Activated CD8-positive, alpha-beta memory T cell treated with anti-CD3 and anti-CD28 coated beads for 1 hour (primary cell): ENCODE results near the gene SMURF2.

ENCODE experiments used
- DNase-seq, 2 donors: peaks; one replicate each; pipeline ENCODE4 v3.0.0-alpha.2; 2020; ENCODE audit warnings: low read depth in 1 of 2; ENCODE audit errors: extremely low read depth in 1 of 2

SMURF2 gene

DNA sequence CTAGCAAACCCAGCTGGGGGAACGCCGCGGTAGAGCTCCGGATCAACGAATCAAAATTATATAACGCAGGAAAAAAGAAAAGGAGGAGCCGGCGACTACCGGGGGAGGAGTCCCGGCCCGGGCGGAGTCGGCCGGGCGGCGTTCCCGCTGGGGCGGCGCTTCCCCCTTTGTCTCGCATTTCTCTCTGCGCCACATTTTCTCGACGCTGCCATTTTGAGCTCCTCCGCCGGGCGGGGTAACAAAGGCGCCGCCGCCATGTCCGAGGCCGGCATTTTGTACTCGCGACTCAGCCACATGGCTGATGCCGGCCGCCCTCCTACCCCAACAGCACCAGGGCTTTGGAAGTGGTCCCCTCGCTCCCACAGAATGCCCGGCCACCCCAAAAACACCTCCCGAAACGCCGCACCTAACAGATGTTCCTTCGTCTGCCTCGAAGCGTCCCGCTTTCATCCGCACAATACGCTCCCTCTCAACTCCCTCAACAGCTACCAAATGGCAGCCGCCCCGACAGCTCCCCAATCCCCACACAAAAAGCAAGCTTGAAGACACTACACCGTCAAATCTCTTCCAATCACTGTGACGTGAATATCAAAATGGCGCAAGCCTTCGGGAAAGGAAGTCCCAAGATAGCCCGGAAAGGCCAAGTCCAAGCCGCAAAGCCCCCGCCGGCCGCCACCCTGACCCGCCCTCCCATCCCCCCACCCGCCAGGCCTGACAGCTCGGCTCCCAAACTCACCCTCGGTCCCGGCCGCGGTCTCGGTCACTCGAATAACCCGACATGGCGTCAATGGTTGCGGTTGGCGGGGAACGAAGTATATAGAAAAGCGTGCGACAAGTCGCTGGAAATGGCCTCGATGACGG, 156.5 kb downstream of the SMURF2 start:
- DNase-seq = peak in 1 of 2 donors; percentile 73

DNA sequence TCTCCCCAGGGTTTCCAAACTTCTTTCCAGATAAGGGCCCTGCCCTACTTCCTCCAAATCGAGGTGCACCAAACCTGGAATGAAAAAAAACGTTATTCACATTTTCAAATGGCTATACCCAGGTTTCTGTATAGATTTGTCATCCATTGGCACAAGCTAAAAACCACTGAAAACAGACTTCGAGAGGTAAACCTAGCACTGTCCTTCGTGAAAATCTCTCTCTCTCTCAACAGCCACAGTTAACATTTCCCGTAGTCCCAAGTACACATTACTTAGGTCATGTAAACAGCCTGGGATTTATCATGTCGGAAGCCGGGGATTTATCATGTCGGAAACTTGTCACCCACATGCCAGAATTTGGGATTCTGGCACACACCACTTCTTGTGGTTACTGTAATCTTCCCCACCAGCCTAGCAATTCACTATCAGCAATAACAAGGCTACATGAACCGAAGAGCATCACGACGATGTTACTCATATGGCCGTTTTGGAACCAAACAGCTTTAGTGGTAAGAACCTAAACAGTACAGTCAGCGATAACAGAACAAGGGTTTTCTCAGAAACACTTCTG, 157.3 kb downstream of the SMURF2 start:
- no peak for DNase-seq

- no peak for DNase-seq
Observed at GRCh38 chr17:64503821-64504768, 158.0 kb downstream of the SMURF2 start.

DNA sequence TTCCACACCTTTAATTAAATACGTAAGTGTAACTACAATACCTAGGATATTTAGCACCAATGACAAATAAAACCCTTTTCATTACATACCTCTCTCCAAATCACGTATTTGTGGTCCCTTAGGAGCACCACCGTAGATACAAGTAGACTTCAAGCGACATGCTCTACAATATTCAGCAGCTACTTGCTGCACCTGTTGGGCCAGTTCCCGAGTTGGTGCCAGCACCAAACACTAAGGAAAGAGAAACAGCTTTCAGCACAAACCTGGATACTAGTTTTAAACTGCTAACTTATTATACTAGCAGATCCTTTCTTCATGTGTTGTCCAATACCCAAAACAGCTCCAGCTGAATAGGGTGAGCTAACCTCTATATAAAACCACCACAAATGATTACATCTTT, 158.8 kb downstream of the SMURF2 start:
- DNase-seq = no peak

DNA sequence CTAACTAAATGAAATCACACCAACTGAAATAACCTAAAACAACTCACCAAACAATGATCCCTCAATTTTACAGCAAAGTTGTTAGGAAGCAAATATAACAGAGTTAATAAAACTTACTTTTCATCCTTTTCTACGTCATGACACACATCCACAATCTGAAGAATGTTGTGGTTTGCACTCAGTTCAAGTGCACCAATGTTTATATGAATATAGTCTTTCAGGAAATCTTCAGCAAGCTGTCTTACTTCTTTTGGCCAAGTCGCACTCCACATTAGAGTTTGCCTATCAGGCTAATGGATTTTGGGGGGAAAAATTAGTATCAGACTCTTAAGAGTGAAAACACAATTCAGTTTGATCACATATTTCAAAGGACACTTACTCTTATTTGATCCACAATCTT, 159.3 kb downstream of the SMURF2 start:
- no peak for DNase-seq

DNA sequence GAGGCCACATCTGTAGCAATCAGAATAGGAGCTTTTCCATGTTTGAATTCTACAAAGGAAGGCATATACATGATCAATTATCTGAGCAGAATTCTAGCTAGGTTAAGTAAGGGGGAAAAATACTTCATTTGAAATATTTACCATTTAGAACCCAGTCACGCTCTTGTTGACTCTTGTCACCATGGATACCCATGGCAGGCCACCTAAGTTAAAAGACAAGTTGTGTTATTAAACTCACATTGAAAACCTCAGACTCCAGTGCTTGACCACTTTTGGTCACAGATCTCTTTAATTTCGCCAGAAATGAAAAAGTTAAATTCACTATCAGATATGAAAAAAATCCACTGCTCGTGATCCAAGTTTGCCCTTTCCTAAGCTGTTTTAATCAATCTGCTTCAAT, 160.1 kb downstream of the SMURF2 start:
- no peak for DNase-seq

GRCh38 chr17:64500862-64501765, 161.0 kb downstream of the SMURF2 start:
- DNase-seq = no peak

DNA sequence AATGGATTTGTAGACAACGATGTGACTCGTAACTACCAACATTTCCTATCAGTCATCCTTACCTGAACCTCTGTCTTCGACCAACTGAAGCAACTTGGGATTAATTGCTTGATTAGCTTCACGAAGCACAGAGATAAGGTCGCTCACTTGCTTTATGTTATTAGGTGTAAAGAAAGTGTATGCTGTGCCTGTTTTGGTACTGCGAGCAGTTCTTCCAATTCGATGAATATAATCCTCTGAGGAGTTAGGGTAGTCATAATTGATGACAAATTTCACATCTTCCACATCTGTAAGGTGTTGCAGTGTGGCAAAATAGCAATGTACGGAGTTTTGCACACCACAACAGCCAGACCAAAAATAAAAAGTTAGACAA, 161.6 kb downstream of the SMURF2 start:
- no peak for DNase-seq

DNA sequence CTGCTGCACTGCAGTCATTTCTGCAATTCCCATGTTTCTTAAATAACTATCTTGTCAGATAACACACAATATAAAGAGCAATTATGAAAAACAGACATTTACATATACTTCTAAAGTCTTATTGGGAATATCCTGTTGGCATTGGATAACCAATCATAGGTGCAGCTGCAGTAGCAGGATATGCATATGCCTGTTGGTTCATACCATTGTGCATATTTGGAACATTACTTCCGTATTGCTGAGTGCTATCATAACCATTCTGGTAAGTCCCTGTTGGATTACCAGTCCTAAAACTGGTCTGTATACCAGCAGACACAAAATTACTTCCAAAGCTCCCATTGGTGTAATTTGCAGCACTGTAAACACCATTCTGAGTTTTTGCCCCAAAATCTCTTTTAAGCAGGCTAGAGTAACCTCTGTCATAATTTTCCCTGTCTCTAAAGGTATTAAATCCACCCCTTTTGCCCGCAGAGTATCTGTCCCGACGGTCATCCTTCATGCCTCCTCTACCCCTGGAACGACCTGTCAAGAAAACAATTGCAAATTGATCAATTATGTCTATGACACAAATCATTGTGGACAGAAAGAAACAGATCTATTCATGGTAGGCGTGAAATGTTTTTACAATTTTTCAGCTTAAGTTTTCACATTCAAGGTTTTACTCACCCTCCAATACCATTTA, 162.2 kb downstream of the SMURF2 start:
- no peak for DNase-seq

DNA sequence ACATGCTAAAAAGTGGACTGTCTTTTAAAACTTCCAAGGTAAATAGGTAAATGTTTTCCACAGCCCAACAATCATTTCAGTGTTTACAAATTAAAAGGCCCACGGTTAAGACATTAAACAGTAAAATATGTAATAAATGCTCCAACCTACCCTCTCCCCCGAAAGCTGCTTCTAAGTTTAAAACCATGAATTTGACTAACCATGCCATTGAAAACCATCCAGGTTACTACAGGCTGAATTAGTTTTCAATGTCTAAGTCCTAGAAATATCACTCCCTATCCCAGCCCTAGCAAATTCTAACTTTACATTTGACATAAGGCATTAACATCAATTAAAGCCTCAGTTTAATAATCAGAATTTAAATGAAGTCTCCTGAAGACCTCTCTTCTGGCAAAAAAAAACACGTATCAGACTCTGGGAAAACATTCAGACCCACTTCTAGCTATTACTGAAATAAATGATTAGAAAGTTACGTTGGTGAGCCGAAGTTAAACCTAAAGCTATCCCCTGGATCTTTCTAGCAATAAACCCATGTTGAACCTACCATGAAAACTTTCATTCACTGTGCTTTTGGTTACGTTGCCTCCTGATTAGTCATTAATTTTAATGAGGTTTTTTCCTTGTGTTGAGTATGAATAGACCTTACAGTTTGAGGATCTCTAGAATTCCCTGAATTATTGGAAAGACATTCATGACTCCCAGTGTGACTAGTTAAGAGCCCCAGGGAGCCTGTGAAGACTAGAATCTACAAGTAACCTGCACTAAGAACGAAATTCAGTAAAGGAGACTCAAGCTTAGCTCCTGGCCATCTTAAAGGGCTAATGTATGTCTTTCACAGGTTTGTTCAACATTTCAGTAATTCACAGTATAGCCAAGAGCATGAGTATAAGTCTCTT, 163.6 kb downstream of the SMURF2 start:
- DNase-seq = no peak

DNA sequence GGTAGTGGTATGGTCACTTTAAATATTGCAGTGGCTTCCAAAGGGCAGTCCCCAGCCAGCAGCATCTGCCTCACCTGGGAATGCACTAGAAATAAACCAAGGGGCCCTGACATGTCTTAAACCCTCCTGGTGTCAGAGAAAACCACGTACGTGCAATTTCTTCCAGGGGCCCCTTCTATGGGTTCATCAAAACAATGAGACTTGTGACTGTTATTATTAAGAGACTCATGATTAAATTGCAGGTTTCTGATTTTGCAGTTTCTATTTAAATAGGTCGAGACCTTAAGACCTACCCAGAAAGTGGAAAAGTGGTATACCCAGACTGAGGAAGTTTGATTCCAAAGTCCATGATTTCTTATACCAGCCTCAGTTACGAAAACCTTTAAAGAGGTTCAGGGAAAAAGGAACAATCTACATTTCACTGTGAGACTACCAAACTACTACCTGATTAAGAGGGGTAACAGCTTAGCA, 164.5 kb downstream of the SMURF2 start:
- no peak for DNase-seq

DNA sequence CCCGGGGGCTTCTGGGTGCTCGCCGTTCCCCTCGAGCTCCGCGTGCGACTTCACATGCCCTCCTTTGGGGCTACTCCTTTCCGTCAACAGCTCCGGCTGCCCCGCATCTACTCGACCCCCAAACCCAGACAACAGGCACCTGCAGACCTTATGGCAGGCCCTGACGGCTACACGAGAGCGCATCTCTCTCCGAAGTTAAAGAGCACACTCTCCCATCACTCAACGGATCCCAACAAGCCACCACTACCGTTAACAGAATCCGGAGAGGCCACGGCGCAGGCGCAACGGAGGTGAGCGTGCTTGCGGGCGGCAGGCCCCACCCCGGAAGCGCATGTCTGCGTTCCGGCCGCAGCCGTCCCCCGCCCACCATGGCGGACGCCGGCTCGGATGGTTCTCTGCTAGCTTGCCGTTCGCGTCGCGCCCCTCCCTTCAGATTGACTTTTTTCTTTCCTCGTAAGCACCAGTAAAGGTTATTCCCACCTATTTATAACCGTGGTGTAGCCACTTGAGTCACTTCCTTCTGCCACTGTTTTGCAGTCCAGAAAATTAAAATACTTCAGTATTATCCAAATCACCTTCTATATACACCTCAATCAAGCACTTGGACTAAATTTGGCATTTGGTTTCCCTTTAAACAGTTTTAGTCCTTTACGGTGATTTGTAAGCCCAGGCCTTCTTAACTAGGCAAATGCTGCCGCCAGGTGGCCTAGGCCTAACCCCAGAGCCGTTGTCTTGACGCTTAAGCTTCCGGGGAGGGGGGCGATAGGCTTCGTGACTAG, 165.1 kb downstream of the SMURF2 start, which contains the start of gene POLG2:
Gene POLG2, minus strand, starts transcription at position 269 of the 779 bp plus-strand sequence. Its CDS starts 86 bp downstream, at position 183.
- peak; percentile 90 to 94 for DNase-seq

- no peak for DNase-seq
Observed at GRCh38 chr17:64496348-64496785, 165.7 kb downstream of the SMURF2 start.
